HG02840 (cell line): ENCODE data around the gene DUS2.
"Not testable (repeated sequence)": the region's sequence is repeated elsewhere in the genome, so short reads cannot be mapped to it uniquely, and the experiment has no call there.

Source experiments
- ATAC-seq: cut with Tn5 transposase; IDR thresholded peaks from one replicate; pipeline ENCODE4 v1.9.1; 2021; ENCODE audit warnings: mild to moderate bottlenecking, moderate library complexity, moderate number of reproducible peaks; ENCODE audit not compliant: unreplicated experiment, low FRiP score

The DUS2 gene

GRCh38 chr16:68114939-68115338 lies 91.9 kb downstream of the DUS2 start:
- ATAC-seq = not testable (repeated sequence)

GRCh38 chr16:68115851-68116250 lies 92.8 kb downstream of the DUS2 start:
- ATAC-seq = no peak

DNA sequence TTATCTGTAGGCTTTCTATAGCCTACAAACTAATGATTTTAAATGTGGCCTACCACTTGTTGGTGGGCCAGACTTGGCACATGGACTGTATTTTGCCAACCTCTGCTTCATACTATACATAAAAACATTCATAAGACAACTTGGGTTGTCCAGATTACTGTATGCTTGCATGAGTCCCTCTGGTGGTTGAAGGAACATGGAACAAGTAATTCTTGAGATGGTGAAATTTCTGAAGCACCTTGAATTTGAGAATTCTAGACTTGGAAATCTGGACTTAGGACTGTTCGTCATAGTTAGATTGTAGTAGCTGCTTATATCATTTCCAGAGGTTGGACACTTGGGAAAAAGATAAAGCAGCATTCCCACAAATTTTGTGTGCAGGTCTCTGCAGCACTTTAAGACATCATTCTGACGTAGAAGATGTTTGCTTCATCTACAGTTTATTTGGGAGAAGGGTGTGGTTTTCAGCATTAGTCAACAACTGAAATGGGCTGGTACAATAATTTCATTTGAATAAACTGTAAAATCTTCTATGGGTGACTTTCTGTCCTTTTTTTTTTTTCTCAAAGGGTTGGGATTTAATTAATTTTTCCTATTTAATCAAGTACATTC lies 93.3 kb downstream of the DUS2 start:
- ATAC-seq = no peak

DNA sequence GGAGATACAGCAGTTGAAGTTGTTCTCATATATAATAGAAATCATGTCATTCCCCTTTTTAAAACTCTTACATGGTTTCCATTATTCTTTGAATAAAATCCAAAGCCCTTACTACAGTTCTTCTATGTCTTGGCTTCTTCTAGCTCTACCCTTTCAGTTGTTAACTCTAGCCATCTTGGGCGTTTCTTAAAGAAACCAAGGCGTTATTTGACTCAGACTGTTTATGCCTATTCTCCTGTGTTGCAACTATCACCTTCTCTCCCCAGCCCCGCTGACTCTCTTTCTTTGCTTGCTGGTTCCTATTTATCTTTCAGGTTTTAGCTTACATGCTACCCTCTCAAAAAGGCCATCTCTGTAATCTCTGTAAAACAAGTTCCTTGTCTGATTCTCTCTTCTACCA lies 94.8 kb downstream of the DUS2 start:
- ATAC-seq = no peak

DNA sequence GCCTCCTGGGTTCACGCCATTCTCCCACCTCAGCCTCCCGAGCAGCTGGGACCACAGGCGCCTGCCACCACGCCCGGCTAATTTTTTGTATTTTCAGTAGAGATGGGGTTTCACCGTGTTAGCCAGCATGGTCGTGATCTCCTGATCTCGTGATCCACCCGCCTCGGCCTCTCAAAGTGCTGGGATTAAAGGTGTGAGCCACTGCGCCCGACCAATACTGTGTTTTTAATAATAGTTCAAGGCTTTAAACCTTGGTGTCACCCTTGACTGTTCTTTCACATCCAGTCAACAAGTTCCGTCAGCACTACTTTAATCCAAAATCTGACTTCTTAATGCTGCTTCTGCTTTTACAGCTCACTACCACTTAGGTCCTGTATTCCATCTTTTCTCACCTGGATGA lies 95.9 kb downstream of the DUS2 start:
- ATAC-seq = not testable (repeated sequence)

GRCh38 chr16:68120496-68120895 lies 97.4 kb downstream of the DUS2 start:
- ATAC-seq = not testable (repeated sequence)

GRCh38 chr16:68126395-68126794 lies 103.3 kb downstream of the DUS2 start:
- ATAC-seq = no peak

- no peak for ATAC-seq
Measured at GRCh38 chr16:68128577-68129305, 105.7 kb downstream of the DUS2 start.
